ENCODE data around the gene CLIC5. TPM values are rescaled to one million over a fixed set of nuclear protein-coding genes. Genes with fewer than 3 reads are reported as not detected.

The CLIC5 gene
- total RNA-seq, 3 donors from 2014 or later = 1.5 to 2.9 (median 1.6) TPM

GRCh38 chr6:45952546-45952945 lies 63.1 kb downstream of the CLIC5 start:
- no peak overlapping the region for H3K4me3 Mint-ChIP-seq
- no peaks in the 10 kb centered on the region for H3K4me1 Mint-ChIP-seq (ENCODE audit: low read depth)
- H3K27me3 Mint-ChIP-seq (ENCODE audit: low read depth) = no peaks in the 10 kb centered on the region
- ATAC-seq (no peak), DNase-seq (no peak)
- H3K36me3 Mint-ChIP-seq (ENCODE audit: insufficient read depth) = peaks cover 34% of the 10 kb centered on the region
- no peaks in the 10 kb centered on the region for H3K9me3 Mint-ChIP-seq

GRCh38 chr6:45952168-45952529 lies 63.5 kb downstream of the CLIC5 start:
- Mint-ChIP-seq H3K36me3 (ENCODE audit: insufficient read depth) (peaks cover 35% of the 10 kb centered on the region), H3K4me1 (ENCODE audit: low read depth) (no peaks in the 10 kb centered on the region), H3K27me3 (ENCODE audit: low read depth) (no peaks in the 10 kb centered on the region), H3K9me3 (no peaks in the 10 kb centered on the region), H3K4me3 (no peak overlapping the region)
- DNase-seq (no peak), ATAC-seq (no peak)

GRCh38 chr6:45951321-45952167 lies 64.1 kb downstream of the CLIC5 start:
- peaks cover 35% of the 10 kb centered on the region for H3K36me3 Mint-ChIP-seq (ENCODE audit: insufficient read depth)
- no peaks in the 10 kb centered on the region for H3K27me3 Mint-ChIP-seq (ENCODE audit: low read depth)
- ATAC-seq (no peak), DNase-seq (no peak)
- H3K4me1 Mint-ChIP-seq (ENCODE audit: low read depth) = no peaks in the 10 kb centered on the region
- no peak overlapping the region for H3K4me3 Mint-ChIP-seq
- no peaks in the 10 kb centered on the region for H3K9me3 Mint-ChIP-seq

- H3K36me3 Mint-ChIP-seq (ENCODE audit: insufficient read depth) = peaks cover 31% of the 10 kb centered on the region
These were observed 66.4 kb downstream of the CLIC5 start for GRCh38 chr6:45949256-45949655.

GRCh38 chr6:45947807-45948206 lies 67.9 kb downstream of the CLIC5 start:
- Mint-ChIP-seq H3K36me3 (ENCODE audit: insufficient read depth) (peaks cover 24% of the 10 kb centered on the region), H3K9me3 (no peaks in the 10 kb centered on the region), H3K27me3 (ENCODE audit: low read depth) (no peaks in the 10 kb centered on the region), H3K4me1 (ENCODE audit: low read depth) (no peaks in the 10 kb centered on the region), H3K4me3 (no peak overlapping the region)
- ATAC-seq (no peak), DNase-seq (no peak)

More at GRCh38 chr6:45949256-45949655, 66.4 kb downstream of the CLIC5 start:
- DNase-seq = no peak
- H3K9me3 Mint-ChIP-seq = no peaks in the 10 kb centered on the region
- no peak overlapping the region for H3K4me3 Mint-ChIP-seq
- H3K27me3 Mint-ChIP-seq (ENCODE audit: low read depth) = no peaks in the 10 kb centered on the region
- no peaks in the 10 kb centered on the region for H3K4me1 Mint-ChIP-seq (ENCODE audit: low read depth)
- ATAC-seq = no peak

- peaks cover 17% of the 10 kb centered on the region for H3K36me3 Mint-ChIP-seq (ENCODE audit: insufficient read depth)
- H3K4me3 Mint-ChIP-seq = no peak overlapping the region
- H3K4me1 Mint-ChIP-seq (ENCODE audit: low read depth) = no peaks in the 10 kb centered on the region
- ATAC-seq = no peak
- no peak for DNase-seq
- no peaks in the 10 kb centered on the region for H3K9me3 Mint-ChIP-seq
- no peaks in the 10 kb centered on the region for H3K27me3 Mint-ChIP-seq (ENCODE audit: low read depth)
These were observed 68.8 kb downstream of the CLIC5 start for GRCh38 chr6:45946887-45947286.

- DNase-seq (no peak), ATAC-seq (no peak)
- Mint-ChIP-seq H3K36me3 (ENCODE audit: insufficient read depth) (peaks cover 13% of the 10 kb centered on the region), H3K4me1 (ENCODE audit: low read depth) (no peaks in the 10 kb centered on the region), H3K4me3 (no peak overlapping the region), H3K27me3 (ENCODE audit: low read depth) (no peaks in the 10 kb centered on the region), H3K9me3 (no peaks in the 10 kb centered on the region)
These were observed 69.3 kb downstream of the CLIC5 start for GRCh38 chr6:45946352-45946751.

- peaks cover 14% of the 10 kb centered on the region for H3K36me3 Mint-ChIP-seq (ENCODE audit: insufficient read depth)
- no peaks in the 10 kb centered on the region for H3K4me1 Mint-ChIP-seq (ENCODE audit: low read depth)
- ATAC-seq (no peak), DNase-seq (no peak)
- H3K9me3 Mint-ChIP-seq = no peaks in the 10 kb centered on the region
- no peak overlapping the region for H3K4me3 Mint-ChIP-seq
- H3K27me3 Mint-ChIP-seq (ENCODE audit: low read depth) = no peaks in the 10 kb centered on the region
These were observed 72.7 kb downstream of the CLIC5 start for GRCh38 chr6:45942953-45943352.

- H3K4me1 Mint-ChIP-seq (ENCODE audit: low read depth) = no peaks in the 10 kb centered on the region
- H3K27me3 Mint-ChIP-seq (ENCODE audit: low read depth) = no peaks in the 10 kb centered on the region
- ATAC-seq = no peak
- H3K4me3 Mint-ChIP-seq = no peak overlapping the region
- DNase-seq = no peak
- H3K9me3 Mint-ChIP-seq = no peaks in the 10 kb centered on the region
- peaks cover 2% of the 10 kb centered on the region for H3K36me3 Mint-ChIP-seq (ENCODE audit: insufficient read depth)
These were observed 81.8 kb downstream of the CLIC5 start for GRCh38 chr6:45933855-45934254.

- H3K4me3 Mint-ChIP-seq = no peak overlapping the region
- no peaks in the 10 kb centered on the region for H3K27me3 Mint-ChIP-seq (ENCODE audit: low read depth)
- DNase-seq (no peak), ATAC-seq (no peak)
- H3K4me1 Mint-ChIP-seq (ENCODE audit: low read depth) = no peaks in the 10 kb centered on the region
- peaks cover 2% of the 10 kb centered on the region for H3K36me3 Mint-ChIP-seq (ENCODE audit: insufficient read depth)
- H3K9me3 Mint-ChIP-seq = no peaks in the 10 kb centered on the region
These were observed 84.4 kb downstream of the CLIC5 start for GRCh38 chr6:45931232-45931631.

- Mint-ChIP-seq H3K27me3 (ENCODE audit: low read depth) (no peaks in the 10 kb centered on the region), H3K4me1 (ENCODE audit: low read depth) (no peaks in the 10 kb centered on the region), H3K9me3 (no peaks in the 10 kb centered on the region), H3K36me3 (ENCODE audit: insufficient read depth) (peaks cover 2% of the 10 kb centered on the region), H3K4me3 (no peak overlapping the region)
- peak; percentile 49 for DNase-seq
- ATAC-seq = peak in 1 of 2 donors; percentile 56
These were observed 85.1 kb downstream of the CLIC5 start for GRCh38 chr6:45930420-45931040.

- Mint-ChIP-seq H3K4me3 (no peak overlapping the region), H3K27me3 (ENCODE audit: low read depth) (no peaks in the 10 kb centered on the region), H3K9me3 (no peaks in the 10 kb centered on the region), H3K36me3 (ENCODE audit: insufficient read depth) (peaks cover 2% of the 10 kb centered on the region), H3K4me1 (ENCODE audit: low read depth) (no peaks in the 10 kb centered on the region)
- no peak for ATAC-seq
- DNase-seq = no peak
These were observed 86.0 kb downstream of the CLIC5 start for GRCh38 chr6:45929421-45930361.

- Mint-ChIP-seq H3K36me3 (ENCODE audit: insufficient read depth) (peaks cover 2% of the 10 kb centered on the region), H3K9me3 (no peaks in the 10 kb centered on the region), H3K4me1 (ENCODE audit: low read depth) (peaks cover 6% of the 10 kb centered on the region), H3K4me3 (no peak overlapping the region), H3K27me3 (ENCODE audit: low read depth) (no peaks in the 10 kb centered on the region)
- no peak for DNase-seq
- ATAC-seq = no peak
These were observed 86.8 kb downstream of the CLIC5 start for GRCh38 chr6:45928721-45929305.
